Frontal cortex (tissue), 4 donors: ENCODE measurements around the gene MAGEA11. TPM values are rescaled to one million over a fixed set of nuclear protein-coding genes. Genes with fewer than 3 reads are reported as not detected.
"Not testable (repeated sequence)": the region's sequence is repeated elsewhere in the genome, so short reads cannot be mapped to it uniquely, and the experiment has no call there.

Experiments used
- DNase-seq, 2 donors: peaks; one replicate each; pipeline ENCODE4 v3.0.0; 2012; ENCODE audit warnings: low spot score in 2 of 2
- FAIRE-seq: peaks from 2 replicates; lab custom pipeline; 2012; peaks lifted over from hg19 to GRCh38; lab: Jason Lieb, UNC
- total RNA-seq: library from RNA; depleted of rRNA; stranded (reverse); fragments of >200 nt; gene quantifications from one replicate; pipeline ENCODE4 v1.2.3, GENCODE V29; 2014
- donor health status: control.
- donor health status: control.
- donor health status: control.

The MAGEA11 gene, protein sequence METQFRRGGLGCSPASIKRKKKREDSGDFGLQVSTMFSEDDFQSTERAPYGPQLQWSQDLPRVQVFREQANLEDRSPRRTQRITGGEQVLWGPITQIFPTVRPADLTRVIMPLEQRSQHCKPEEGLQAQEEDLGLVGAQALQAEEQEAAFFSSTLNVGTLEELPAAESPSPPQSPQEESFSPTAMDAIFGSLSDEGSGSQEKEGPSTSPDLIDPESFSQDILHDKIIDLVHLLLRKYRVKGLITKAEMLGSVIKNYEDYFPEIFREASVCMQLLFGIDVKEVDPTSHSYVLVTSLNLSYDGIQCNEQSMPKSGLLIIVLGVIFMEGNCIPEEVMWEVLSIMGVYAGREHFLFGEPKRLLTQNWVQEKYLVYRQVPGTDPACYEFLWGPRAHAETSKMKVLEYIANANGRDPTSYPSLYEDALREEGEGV
- total RNA-seq, result not detected

DNA sequence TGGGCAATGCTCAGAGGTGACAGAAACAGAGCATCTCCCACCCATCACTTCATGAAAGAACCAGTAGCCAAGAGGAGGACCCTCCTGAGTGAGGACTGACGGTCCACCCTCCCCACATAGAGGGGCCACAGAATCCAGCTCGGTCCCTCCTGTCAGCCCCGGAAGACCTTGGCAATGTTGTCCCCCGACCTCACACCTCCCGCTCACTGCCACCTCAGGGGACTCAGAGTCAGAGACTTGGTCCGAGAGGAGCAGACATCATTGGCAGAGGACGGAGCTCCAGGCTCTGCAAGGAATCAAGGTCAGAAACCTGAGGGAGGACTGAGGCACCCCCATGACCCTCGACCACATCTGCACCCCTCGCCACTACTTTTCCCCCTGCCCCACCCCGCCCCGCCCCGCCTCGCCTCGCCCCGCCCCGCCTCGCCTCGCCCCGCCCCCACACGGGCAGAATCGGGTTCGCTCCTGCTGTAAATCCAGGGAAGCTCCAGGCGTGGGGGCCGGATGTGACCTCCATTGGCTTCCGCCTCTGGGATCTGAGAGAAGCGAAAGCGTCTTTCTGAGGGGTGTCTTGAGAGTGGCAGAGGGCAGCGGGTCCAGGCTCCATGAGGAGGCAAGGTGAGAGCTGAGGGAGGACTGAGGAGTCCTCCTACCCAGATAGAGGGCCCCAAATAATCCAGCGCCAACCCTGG is at the start of gene MAGEA11:
MAGEA11 (plus strand) TSS at position 516 of the 692 bp plus-strand sequence. CDS start 1,100 bp downstream, outside the sequence.
- DNase-seq (no peak), FAIRE-seq (no peak)

GRCh38 chrX:149675088-149675487 is 36.8 kb upstream of the MAGEA11 start:
- not testable (repeated sequence) for DNase-seq, FAIRE-seq

- not testable (repeated sequence) for FAIRE-seq, DNase-seq
These were observed 36.3 kb upstream of the MAGEA11 start for GRCh38 chrX:149675554-149675953.

GRCh38 chrX:149679164-149679678 is 32.6 kb upstream of the MAGEA11 start:
- not testable (repeated sequence) for FAIRE-seq, DNase-seq

GRCh38 chrX:149681182-149681581 is 30.7 kb upstream of the MAGEA11 start:
- FAIRE-seq (no peak), DNase-seq (no peak)

DNA sequence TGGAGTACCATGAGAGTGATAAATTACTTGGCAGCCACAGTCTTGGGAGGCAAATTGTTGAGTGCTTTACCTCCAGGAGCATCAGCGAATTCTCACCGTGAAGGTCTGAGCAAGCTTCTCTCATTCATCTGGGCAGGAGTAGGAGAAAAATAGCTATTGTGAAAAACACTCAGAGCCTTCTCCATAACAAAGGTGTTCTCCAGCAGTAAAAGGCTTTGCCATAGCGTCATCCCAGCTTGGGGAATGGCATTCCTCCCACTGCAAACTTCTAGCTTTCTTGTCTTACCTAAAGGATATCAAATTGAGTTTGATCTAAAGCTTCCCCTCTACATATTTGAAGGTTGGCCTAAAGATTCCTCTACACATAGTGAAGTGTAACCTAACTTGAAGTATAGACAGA is 29.8 kb upstream of the MAGEA11 start:
- DNase-seq (no peak), FAIRE-seq (no peak)

DNA sequence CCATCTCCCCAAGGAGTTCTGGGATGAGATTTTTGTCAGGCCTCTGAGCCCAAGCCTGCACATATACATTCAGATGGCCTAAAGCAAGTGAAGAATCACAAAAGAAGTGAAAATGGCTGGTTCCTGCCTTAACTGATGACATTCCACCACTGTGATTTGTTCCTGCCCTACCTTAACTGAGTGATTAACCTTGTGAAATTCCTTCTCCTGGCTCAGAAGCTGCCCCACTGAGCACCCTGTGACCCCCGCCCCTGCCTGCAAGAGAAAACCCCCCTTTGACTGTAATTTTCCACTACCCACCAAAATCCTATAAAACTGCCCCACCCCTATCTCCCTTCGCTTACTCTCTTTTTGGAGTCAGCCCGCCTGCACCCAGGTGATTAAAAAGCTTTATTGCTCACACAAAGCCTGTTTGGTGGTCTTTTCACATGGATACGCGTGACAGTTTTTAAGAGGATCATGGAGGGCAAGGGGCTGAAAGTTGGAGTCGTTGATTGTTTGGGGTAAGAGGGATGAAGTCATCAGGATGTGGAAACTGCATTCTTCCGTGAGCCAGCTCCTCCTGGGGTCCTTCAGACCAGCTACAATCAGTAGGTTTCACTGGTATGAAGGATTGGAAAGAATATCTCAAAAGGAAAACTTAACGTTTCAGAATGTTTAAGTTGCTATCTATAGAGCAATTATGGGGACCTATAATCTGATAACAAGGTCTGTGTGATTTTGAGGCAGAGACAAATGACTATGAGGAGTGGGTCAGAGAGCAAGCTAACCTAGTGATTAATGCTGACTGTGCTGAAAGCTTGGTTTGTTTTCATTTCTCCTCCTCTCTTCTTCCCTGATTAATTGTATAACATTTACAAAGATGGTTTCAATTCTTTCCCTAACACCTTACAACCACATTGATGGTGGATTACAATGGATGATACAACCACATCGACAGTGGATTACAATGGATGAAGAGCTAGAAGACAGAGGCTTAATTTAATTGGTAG is 28.6 kb upstream of the MAGEA11 start:
- no peak for DNase-seq
- no peak for FAIRE-seq

DNA sequence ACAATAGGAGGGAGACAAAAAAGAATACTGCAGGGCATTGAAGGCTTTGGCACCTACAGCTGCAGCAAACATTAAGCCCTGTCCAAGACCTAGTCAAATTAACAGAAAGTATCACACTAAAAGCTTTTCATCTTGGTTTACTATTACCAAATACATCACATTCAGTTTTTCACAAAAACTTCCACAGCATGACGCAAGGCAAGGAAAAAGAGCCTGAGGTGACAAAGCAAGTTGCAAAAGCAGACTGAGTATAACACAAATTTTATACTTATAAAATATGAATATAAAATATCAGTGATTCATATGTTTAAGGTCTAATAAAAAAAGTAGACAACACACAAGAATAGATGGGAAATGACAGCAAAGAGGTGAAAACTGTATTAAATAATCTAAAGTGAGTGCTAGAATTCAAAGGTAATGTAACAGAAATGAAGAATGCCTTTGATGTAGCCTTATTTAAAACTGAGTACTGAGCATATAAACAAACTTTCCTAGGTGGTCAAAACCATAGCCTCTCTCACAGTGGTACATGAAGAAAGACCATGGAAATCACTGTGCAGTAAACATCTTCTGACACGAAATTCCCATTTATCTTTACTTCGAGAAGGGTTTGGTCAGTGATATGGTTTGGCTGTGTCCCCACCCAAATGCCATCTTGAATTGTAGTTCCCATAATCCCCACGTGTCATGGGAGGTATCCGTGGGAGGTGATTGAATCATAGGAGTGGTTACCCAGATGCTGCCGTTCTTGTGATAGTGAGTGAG is 27.7 kb upstream of the MAGEA11 start:
- no peak for FAIRE-seq
- DNase-seq, result no peak

- FAIRE-seq (no peak), DNase-seq (no peak)
These were observed 23.9 kb upstream of the MAGEA11 start for GRCh38 chrX:149687991-149688390.

- DNase-seq (no peak), FAIRE-seq (no peak)
These were observed 23.3 kb upstream of the MAGEA11 start for GRCh38 chrX:149688552-149688951.

- no peak for DNase-seq
- FAIRE-seq, result no peak
These were observed 20.1 kb upstream of the MAGEA11 start for GRCh38 chrX:149691794-149692193.

DNA sequence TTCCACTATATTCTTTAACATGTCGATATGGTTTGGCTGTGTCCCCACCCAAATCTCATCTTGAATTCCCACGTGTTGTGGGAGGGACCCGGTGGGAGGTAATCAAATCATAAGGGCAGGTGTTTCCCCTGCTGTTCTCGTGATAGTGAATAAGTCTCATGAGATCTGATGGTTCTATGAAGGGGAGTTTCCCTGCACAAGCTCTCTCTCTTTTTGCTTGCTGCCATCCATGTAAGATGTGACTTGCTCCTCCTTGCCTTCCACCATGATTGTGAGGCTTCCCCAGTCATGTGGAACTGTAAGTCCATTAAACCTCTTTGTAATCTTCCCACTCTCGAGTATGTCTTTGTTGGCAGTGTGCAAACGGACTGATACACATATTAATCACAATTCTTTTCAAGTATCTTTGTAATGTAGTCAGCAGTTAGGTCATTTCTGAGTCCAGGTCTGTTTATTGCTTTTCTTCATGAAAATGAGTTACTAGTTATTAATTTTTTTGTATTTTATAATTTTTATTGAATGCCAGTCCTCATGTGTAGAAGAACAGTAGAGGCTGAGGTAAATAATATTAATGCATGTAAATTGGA is 19.1 kb upstream of the MAGEA11 start:
- not testable (repeated sequence) for DNase-seq, FAIRE-seq

DNA sequence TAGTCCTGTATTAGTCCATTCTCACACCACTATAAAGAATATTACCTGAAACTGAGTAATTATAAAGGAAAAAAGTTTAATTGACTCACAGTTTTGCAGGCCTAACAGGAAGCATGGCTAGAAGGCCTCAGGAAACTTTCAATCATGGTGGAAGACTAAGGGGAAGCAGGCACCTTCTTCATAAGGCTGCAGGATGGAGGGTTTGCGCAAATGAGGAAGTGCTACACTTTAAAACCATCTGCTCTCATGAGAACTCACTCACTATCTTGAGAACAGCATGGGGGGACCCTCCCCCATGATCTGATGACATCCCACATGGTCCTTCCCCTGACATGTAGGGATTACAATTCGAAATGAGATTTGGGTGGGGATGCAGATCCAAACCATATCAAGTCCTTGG is 12.1 kb upstream of the MAGEA11 start:
- FAIRE-seq, result no peak
- DNase-seq, result no peak

GRCh38 chrX:149704664-149705063 is 7.2 kb upstream of the MAGEA11 start:
- no peak for FAIRE-seq

GRCh38 chrX:149707147-149707901 is 4.5 kb upstream of the MAGEA11 start:
- FAIRE-seq, result no peak
- DNase-seq, result no peak

More at GRCh38 chrX:149704664-149705063, 7.2 kb upstream of the MAGEA11 start:
- no peak for DNase-seq

DNA sequence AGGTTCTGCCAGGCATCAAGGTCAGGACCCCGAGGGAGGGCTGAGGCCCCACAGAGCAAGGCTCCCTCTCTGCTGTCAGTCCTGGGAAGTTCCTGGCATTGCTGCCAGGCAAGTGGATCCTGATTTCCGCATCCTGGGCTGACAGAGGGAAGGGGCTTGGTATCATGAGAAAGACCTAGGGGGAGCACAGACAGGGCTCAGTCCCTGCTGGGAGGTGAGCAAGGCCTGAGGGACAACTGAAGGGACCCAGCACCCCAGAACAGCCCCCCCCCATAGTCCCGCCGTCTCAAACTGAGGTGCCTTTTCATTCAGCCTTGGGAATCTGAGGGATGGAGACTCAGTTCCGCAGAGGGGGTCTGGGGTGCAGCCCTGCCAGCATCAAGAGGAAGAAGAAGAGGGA is 971 bp downstream of the MAGEA11 start:
- FAIRE-seq (no peak), DNase-seq (no peak)

- FAIRE-seq (no peak), DNase-seq (no peak)
These were observed 1.6 kb downstream of the MAGEA11 start for GRCh38 chrX:149713279-149714050.
